HCT116 (cell line): ENCODE measurements around the gene C1QTNF4.
"Not testable (repeated sequence)": the region's sequence is repeated elsewhere in the genome, so short reads cannot be mapped to it uniquely, and the experiment has no call there.

Source experiments
- CEBPB ChIP-seq: IDR thresholded peaks from 2 replicates; pipeline ENCODE4 v1.6.1; 2012; ENCODE audit warnings: low read depth
- EZH2 ChIP-seq: fragments of 200-600 bp; sonication (generic); IDR thresholded peaks from 2 replicates; pipeline ENCODE4 v1.6.1; 2017; ENCODE audit warnings: antibody characterized with exemption, mixed run types
- FOSL1 ChIP-seq: IDR thresholded peaks from 2 replicates; pipeline ENCODE4 v1.6.1; 2012; ENCODE audit warnings: low read depth
- JUND ChIP-seq: IDR thresholded peaks from 2 replicates; pipeline ENCODE4 v1.6.1; 2012
- POLR2A ChIP-seq: IDR thresholded peaks from 2 replicates; pipeline ENCODE4 v1.7.0; 2011; ENCODE audit warnings: borderline replicate concordance; ENCODE audit not compliant: insufficient read depth, insufficient read length; ENCODE audit errors: extremely low read depth
- POLR2AphosphoS5 ChIP-seq: IDR thresholded peaks from 2 replicates; pipeline ENCODE4 v1.6.1; 2011; ENCODE audit warnings: mild to moderate bottlenecking, low read depth, low read length, moderate library complexity
- RAD21 ChIP-seq: IDR thresholded peaks from 2 replicates; pipeline ENCODE4 v1.6.1; 2012; ENCODE audit warnings: low read depth, mild to moderate bottlenecking
- SIN3A ChIP-seq: IDR thresholded peaks from 2 replicates; pipeline ENCODE4 v1.6.1; 2012; ENCODE audit warnings: low read depth
- TCF7L2 ChIP-seq: IDR thresholded peaks from 2 replicates; pipeline ENCODE4 v1.7.0; 2011; ENCODE audit warnings: borderline replicate concordance, inconsistent platforms; ENCODE audit not compliant: insufficient read depth, insufficient read length; ENCODE audit errors: extremely low read depth
- ZNF274 ChIP-seq: fragments of 200-500 bp; sonication (Bioruptor generic); IDR thresholded peaks from 2 replicates; pipeline ENCODE4 v1.6.1; 2014; ENCODE audit warnings: mild to moderate bottlenecking, low read depth, low read length, inconsistent platforms
- TF ChIP-seq, protein P1 (sequence below), 3 experiments: fragments of 200-600 bp in 1 of 3; sonication (generic) in 1 of 3; IDR thresholded peaks in 2 of 3; conservative IDR thresholded peaks in 1 of 3; 2 replicates each; pipeline ENCODE4 v1.5.1; 2012 to 2017; ENCODE audit warnings: low read depth in 2 of 3, low read length in 2 of 3, antibody characterized with exemption in 1 of 3, borderline replicate concordance in 1 of 3, control low read depth in 1 of 3, mild to moderate bottlenecking in 1 of 3, mixed read lengths in 1 of 3, mixed run types in 1 of 3, moderate library complexity in 1 of 3; ENCODE audit not compliant: insufficient read depth in 1 of 3
- TF ChIP-seq, protein P2 (sequence below): IDR thresholded peaks from 2 replicates; pipeline ENCODE4 v1.6.1; 2012
- TF ChIP-seq, protein P3 (sequence below): IDR thresholded peaks from 2 replicates; pipeline ENCODE4 v1.6.1; 2012; ENCODE audit warnings: low read depth

DNA sequence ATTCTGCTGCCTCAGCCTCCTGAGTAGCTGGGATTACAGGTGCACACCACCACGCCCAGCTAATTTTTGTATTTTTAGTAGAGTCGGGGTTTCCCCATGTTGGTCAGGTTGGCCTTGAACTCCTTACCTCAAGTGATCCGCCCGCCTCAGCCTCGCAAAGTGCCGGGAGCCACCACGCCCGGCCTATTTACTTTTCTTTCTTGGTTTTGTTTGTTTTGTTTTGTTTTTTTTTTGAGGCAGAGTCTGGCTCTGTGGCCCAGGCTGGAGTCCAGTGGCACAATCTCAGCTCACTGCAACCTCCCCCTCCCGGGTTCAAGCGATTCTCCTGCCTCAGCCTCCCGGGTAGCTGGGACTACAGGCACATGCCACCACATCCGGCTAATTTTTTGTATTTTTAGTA is 37.2 kb downstream of the C1QTNF4 start:
- TF ChIP-seq, protein P1, sequence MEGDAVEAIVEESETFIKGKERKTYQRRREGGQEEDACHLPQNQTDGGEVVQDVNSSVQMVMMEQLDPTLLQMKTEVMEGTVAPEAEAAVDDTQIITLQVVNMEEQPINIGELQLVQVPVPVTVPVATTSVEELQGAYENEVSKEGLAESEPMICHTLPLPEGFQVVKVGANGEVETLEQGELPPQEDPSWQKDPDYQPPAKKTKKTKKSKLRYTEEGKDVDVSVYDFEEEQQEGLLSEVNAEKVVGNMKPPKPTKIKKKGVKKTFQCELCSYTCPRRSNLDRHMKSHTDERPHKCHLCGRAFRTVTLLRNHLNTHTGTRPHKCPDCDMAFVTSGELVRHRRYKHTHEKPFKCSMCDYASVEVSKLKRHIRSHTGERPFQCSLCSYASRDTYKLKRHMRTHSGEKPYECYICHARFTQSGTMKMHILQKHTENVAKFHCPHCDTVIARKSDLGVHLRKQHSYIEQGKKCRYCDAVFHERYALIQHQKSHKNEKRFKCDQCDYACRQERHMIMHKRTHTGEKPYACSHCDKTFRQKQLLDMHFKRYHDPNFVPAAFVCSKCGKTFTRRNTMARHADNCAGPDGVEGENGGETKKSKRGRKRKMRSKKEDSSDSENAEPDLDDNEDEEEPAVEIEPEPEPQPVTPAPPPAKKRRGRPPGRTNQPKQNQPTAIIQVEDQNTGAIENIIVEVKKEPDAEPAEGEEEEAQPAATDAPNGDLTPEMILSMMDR (IDR thresholded peaks at IDR 0.05 in 2 of 3, conservative IDR thresholded peaks at IDR 0.05 in 1 of 3; ENCODE audit: borderline replicate concordance in 1 of 3, insufficient read depth in 1 of 3, low read depth in 2 of 3, low read length in 2 of 3), result not testable (repeated sequence)
- TF ChIP-seq FOSL1, ZNF274, TCF7L2, CEBPB, EZH2, POLR2A, SIN3A, JUND, POLR2AphosphoS5, RAD21: not testable (repeated sequence)
- TF ChIP-seq, protein P2, sequence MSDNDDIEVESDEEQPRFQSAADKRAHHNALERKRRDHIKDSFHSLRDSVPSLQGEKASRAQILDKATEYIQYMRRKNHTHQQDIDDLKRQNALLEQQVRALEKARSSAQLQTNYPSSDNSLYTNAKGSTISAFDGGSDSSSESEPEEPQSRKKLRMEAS, result not testable (repeated sequence)
- TF ChIP-seq, protein P3, sequence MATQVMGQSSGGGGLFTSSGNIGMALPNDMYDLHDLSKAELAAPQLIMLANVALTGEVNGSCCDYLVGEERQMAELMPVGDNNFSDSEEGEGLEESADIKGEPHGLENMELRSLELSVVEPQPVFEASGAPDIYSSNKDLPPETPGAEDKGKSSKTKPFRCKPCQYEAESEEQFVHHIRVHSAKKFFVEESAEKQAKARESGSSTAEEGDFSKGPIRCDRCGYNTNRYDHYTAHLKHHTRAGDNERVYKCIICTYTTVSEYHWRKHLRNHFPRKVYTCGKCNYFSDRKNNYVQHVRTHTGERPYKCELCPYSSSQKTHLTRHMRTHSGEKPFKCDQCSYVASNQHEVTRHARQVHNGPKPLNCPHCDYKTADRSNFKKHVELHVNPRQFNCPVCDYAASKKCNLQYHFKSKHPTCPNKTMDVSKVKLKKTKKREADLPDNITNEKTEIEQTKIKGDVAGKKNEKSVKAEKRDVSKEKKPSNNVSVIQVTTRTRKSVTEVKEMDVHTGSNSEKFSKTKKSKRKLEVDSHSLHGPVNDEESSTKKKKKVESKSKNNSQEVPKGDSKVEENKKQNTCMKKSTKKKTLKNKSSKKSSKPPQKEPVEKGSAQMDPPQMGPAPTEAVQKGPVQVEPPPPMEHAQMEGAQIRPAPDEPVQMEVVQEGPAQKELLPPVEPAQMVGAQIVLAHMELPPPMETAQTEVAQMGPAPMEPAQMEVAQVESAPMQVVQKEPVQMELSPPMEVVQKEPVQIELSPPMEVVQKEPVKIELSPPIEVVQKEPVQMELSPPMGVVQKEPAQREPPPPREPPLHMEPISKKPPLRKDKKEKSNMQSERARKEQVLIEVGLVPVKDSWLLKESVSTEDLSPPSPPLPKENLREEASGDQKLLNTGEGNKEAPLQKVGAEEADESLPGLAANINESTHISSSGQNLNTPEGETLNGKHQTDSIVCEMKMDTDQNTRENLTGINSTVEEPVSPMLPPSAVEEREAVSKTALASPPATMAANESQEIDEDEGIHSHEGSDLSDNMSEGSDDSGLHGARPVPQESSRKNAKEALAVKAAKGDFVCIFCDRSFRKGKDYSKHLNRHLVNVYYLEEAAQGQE, result not testable (repeated sequence)
